ENCODE results near the gene NQO2. TPM values are rescaled to one million over a fixed set of nuclear protein-coding genes. Genes with fewer than 3 reads are reported as not detected.
A peak's percentile ranks its signal among the peaks of the same experiment; 100 is the strongest.

NQO2 gene
- total RNA-seq (2014; rRNA removed; shearing (Covaris generic)) = 35.8 and 40.0 TPM in 2 replicates
- 40.9 and 50.6 TPM in 2 replicates for polyA plus RNA-seq (2015; cell fraction: cytosol; rRNA removed)
- 57.2 and 74.0 TPM in 2 replicates for polyA plus RNA-seq (2015; cell fraction: nucleus; rRNA removed)

GRCh38 chr6:2999618-3000557 lies at the start of gene NQO2:
Gene NQO2, plus strand, starts transcription at chr6:2999894. Its CDS starts 6,659 bp downstream, at chr6:3006553.
- in situ Hi-C loops (cut with HindIII; ENCODE audit: low pct_unique_long_range_greater_than_20kb, low sequenced_read_pairs) = no loop called here
- DNase-seq (ENCODE audit: low read depth, low spot score) = peak; percentile 94

GRCh38 chr6:2950713-2951112 lies 49.0 kb upstream of the NQO2 start:
- in situ Hi-C loops (cut with HindIII; ENCODE audit: low pct_unique_long_range_greater_than_20kb, low sequenced_read_pairs) = no loop called here
- no peak for DNase-seq (ENCODE audit: low read depth, low spot score)

GRCh38 chr6:2951728-2952127 lies 48.0 kb upstream of the NQO2 start:
- DNase-seq (ENCODE audit: low read depth, low spot score) = peak; percentile 51

GRCh38 chr6:2952557-2953095 lies 47.1 kb upstream of the NQO2 start:
- in situ Hi-C loops (cut with HindIII; ENCODE audit: low pct_unique_long_range_greater_than_20kb, low sequenced_read_pairs) = no loop called here
- peak; percentile 95 for DNase-seq (ENCODE audit: low read depth, low spot score)

More at GRCh38 chr6:2951728-2952127, 48.0 kb upstream of the NQO2 start:
- in situ Hi-C loops (cut with HindIII; ENCODE audit: low pct_unique_long_range_greater_than_20kb, low sequenced_read_pairs) = no loop called here

- no peak for DNase-seq (ENCODE audit: low read depth, low spot score)
- in situ Hi-C loops (cut with HindIII; ENCODE audit: low pct_unique_long_range_greater_than_20kb, low sequenced_read_pairs) = no loop called here
Measured at GRCh38 chr6:2953098-2953497, 46.6 kb upstream of the NQO2 start.

DNA sequence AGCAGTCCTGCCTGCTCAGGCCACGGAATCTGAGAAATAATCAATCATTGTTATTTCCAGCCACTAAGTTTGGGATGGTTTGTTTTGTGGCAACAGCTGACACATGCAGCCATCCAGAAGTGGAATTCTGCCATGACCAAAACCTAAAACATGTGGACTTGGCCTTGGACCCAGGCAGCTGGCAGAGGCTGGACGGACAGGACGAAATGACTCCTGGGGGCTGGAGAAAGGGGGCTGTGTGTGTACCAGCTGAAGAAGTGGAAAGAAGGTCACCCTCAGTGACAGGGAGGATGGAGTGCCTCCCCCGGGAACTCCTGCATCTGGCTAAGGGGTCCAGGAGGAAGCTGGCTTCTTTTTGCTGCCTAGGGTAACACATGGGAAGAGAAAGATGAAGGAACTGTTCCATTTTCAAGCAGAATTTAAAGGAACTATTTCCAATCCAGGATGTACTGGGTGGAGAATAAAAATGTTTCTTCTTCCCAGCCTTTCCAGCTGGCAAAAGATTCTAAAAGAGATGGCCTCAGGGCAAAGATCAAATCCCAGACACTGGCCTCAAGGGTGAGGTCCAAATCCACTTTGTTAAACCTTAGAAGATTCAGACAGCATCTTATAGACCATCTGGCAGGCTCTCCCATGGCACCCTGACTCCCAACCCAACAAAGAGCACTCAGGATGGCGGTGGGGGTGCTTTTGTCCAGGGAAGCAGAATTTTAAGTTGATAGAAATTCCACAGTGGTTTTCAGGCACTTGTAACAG lies 42.6 kb upstream of the NQO2 start:
- in situ Hi-C loops (cut with HindIII; ENCODE audit: low pct_unique_long_range_greater_than_20kb, low sequenced_read_pairs) = no loop called here
- no peak for DNase-seq (ENCODE audit: low read depth, low spot score)

DNA sequence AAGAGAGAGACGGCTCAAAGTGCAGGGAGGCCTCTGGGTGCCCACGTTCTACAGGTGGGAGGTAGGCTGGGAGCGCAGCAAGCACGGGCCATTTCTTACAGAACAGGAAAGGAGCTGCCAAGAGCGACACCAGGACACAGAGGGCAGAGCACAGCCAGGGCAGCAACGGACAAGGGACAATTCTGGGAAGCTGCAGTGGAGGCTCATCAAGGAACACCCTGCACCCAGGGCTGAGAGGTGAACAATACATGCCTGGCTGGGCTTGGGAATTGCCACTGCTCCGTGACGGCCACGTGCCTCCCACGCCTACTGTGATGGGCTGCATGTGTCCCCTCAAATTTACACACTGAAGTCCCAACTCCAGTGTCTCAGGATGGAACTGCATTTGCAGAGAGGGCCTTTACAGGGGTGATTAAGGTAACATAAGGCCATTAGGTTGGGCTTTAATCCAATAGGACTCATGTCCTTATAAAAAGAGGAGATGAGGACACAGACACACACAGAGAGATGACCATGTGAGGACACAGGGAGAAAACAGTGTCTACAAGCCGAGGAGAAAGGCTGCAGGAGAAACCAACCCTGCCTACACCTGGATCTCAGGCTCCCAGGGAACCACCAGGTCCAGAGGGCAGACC lies 41.9 kb upstream of the NQO2 start:
- in situ Hi-C loops (cut with HindIII; ENCODE audit: low pct_unique_long_range_greater_than_20kb, low sequenced_read_pairs) = no loop called here
- DNase-seq (ENCODE audit: low read depth, low spot score) = no peak

DNA sequence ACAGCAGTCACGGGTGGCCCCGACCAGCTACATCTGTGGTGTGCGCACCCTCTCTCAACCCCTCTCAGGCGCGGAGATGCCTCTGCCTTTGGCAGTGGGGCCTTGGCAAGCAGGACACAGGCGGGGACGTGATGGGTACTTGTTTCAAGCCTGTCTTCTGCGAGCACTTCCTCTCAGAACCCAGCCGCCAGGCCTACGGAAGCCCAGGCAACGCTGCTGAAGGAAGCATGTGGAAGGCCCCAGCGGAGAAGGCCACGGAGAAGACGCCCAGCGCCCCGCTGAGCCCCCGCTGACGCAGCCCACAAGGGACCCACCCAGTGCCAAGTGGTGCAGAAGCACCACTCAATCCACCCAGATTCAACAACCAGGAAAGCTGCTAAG lies 41.4 kb upstream of the NQO2 start:
- DNase-seq (ENCODE audit: low read depth, low spot score) = no peak
- in situ Hi-C loops (cut with HindIII; ENCODE audit: low pct_unique_long_range_greater_than_20kb, low sequenced_read_pairs) = no loop called here

DNA sequence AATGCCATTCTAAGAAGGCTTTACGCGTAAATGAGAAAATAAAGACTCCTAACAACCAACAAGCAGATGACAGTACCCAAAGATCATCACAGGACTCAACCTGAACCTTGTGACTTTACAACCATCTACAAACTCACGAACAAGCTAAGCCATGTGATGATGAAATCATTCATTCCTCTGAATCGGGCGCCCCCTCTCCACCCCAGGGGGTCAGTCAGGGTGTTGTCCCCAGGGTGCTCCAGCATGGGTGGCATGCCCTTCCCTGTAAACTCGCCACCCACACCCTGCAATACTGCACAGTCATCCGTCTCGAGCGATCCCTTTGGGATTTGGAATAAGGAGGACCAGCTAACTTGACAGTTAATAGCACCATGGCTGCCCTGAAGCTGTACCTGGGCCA lies 40.9 kb upstream of the NQO2 start:
- in situ Hi-C loops (cut with HindIII; ENCODE audit: low pct_unique_long_range_greater_than_20kb, low sequenced_read_pairs) = no loop called here

DNA sequence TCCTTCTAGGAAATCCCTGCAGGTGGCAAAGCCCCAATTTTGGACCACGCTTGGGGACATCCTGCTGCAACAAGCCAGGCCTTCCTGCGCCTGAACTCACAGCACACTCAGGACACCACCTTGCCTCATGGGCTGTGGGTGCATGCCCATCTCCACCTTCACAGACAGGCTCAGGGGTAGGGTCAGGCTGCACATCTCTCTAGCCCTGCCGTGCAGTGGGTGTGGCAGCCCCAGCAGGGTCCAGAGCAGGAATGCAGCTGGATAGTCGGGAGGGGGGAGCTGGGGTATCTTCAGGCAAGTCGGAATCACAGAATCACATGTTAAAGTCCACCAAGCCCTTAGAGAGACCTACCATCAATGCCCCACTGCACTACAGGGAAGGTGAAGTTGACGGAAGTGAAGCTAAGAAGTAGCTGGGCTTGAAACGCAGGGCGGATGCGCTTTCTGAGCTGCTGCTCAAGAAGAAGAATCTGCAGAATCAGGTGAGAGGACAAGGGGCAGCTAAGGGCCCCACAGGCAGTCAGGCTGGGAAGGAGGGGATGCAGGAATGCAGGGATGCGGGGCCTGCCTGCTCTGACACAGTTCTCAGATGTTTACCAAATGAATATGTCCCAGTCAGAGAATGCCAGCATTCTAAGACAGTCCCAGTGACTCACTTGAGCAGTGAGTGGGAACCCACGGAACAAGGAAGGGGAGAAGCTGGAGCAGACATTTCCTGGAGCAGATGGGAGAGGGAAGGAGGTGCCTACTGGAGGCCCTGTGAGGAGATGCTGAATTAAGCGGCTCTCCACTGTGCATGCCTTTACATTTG lies 39.6 kb upstream of the NQO2 start:
- in situ Hi-C loops (cut with HindIII; ENCODE audit: low pct_unique_long_range_greater_than_20kb, low sequenced_read_pairs) = no loop called here
- DNase-seq (ENCODE audit: low read depth, low spot score) = no peak

More for the DNA sequence above, 40.9 kb upstream of the NQO2 start:
- DNase-seq (ENCODE audit: low read depth, low spot score) = no peak

DNA sequence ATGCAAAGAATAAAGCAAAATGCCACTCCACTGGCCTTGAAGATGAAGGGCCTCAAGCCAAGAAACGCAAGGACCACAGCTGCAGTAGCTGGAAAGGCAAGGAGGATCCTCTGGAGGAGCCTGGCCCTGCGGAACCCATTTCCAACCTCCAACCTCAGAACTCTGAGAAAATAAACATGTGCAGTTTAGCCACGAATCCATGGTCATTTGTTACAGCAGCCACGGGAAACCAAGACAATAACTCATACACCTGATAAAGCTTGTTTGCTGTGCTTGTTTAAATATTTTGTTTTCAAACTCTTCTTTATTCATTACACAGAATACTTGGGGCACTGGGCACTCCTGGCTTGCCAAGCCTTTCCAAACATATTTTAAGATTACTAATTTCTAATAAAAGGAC lies 38.8 kb upstream of the NQO2 start:
- in situ Hi-C loops (cut with HindIII; ENCODE audit: low pct_unique_long_range_greater_than_20kb, low sequenced_read_pairs) = no loop called here
- no peak for DNase-seq (ENCODE audit: low read depth, low spot score)

DNA sequence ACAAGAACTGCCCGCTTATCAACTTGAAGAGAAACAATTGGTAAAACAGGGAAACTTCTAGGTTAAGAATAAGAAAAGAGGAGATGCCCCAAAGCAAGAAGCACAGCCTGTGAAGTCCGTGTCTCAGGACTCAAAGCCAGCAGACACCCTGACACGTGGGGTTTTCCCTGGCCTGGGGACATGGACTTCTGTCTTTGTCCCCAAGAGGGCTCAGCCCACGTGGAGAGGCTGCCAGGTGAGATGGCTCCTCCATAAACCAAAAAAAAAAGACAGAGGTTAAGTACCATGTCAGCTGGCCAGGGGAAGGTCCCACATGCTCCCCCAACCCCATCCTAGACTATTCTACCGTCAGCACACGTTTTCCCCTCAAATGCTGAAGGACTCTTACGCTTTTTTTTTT lies 38.2 kb upstream of the NQO2 start:
- in situ Hi-C loops (cut with HindIII; ENCODE audit: low pct_unique_long_range_greater_than_20kb, low sequenced_read_pairs) = no loop called here
- DNase-seq (ENCODE audit: low read depth, low spot score) = no peak

- in situ Hi-C loops (cut with HindIII; ENCODE audit: low pct_unique_long_range_greater_than_20kb, low sequenced_read_pairs) = no loop called here
- no peak for DNase-seq (ENCODE audit: low read depth, low spot score)
Measured at GRCh38 chr6:2962004-2962403, 37.7 kb upstream of the NQO2 start.

DNA sequence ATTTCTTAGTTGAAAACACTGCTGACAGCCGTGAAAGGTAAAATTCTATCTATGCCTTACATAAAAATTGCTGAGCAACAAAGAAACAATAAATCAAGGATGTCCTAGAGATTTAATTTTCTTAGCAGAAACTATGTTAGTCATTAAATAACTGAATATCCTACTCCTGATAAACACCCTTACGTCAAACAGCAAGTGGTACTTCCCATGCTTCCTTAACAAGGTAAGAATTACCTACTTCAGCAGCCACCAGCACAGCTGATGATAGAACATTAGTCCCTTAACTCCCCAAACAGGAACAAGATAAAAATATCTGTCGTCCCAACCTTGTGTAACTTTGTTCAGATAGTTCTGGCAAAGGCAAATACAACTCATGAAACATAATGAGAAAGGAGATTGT lies 37.1 kb upstream of the NQO2 start:
- DNase-seq (ENCODE audit: low read depth, low spot score) = no peak
- in situ Hi-C loops (cut with HindIII; ENCODE audit: low pct_unique_long_range_greater_than_20kb, low sequenced_read_pairs) = no loop called here

GRCh38 chr6:2963756-2964155 lies 35.9 kb upstream of the NQO2 start:
- no peak for DNase-seq (ENCODE audit: low read depth, low spot score)
- in situ Hi-C loops (cut with HindIII; ENCODE audit: low pct_unique_long_range_greater_than_20kb, low sequenced_read_pairs) = no loop called here

DNA sequence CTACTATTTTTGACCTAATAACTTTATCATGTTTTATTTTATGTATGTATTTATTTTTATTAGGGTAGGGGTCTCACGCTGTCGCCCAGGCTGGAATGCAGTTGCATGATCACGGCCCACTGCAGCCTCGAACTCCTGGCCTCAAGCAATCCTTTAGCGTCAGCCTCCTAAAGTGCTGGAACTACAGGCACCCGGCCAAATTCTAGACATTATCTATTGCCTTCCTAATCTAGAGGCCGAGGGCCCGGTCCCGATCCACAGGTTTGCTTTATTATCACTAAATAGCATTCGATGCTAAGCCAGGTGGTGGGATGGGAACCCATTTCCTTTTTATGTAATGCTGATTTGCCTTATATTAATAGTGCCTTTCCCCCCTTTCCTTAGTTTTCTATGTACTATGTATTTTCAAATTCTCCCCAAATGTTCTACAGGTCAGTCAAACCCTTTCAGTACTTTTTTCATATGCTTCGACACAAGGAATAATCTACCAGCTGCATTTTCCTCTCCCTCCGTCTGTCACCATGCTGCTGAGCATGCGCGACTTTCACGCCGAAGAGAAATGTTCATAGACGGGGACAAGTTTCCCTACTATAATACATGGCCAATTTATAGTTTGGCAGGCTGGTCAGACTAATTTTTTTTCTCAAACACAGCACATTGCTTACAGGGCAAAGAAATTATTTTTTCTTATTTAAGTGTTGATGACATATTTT lies 34.7 kb upstream of the NQO2 start:
- DNase-seq (ENCODE audit: low read depth, low spot score) = no peak
- in situ Hi-C loops (cut with HindIII; ENCODE audit: low pct_unique_long_range_greater_than_20kb, low sequenced_read_pairs) = no loop called here

Measured in SK-MEL-5 (cell line).